OCI-LY1 (cell line): ENCODE measurements around the gene RPN2.

ENCODE experiments used
- H2AFZ ChIP-seq: fragments of 200-600 bp; sonication (generic), shearing (Covaris generic); 2 replicates; pipeline ENCODE4 v1.6.0; 2014; ENCODE audit warnings: antibody characterized with exemption, mild to moderate bottlenecking, low read length
- H3F3A ChIP-seq: fragments of 200-600 bp; sonication (generic), shearing (Covaris generic); 2 replicates; pipeline ENCODE4 v1.6.0; 2014; ENCODE audit warnings: mild to moderate bottlenecking, antibody characterized with exemption, low read length, moderate library complexity; ENCODE audit not compliant: insufficient read depth
- H3K27ac ChIP-seq: fragments of 200-600 bp; sonication (generic); 2 replicates; pipeline ENCODE4 v1.5.1; 2014; ENCODE audit warnings: low read length, mixed run types, mild to moderate bottlenecking, low read depth; ENCODE audit not compliant: poor library complexity, severe bottlenecking
- H3K27me3 ChIP-seq: fragments of 200-600 bp; sonication (generic); 2 replicates; pipeline ENCODE4 v1.6.0; 2014; ENCODE audit warnings: antibody characterized with exemption, mild to moderate bottlenecking, low read length, moderate library complexity; ENCODE audit not compliant: insufficient read depth
- H3K36me3 ChIP-seq: fragments of 200-600 bp; sonication (generic); 2 replicates; pipeline ENCODE4 v1.6.1; 2014; ENCODE audit warnings: mild to moderate bottlenecking, antibody characterized with exemption, low read length, moderate library complexity, mixed read lengths; ENCODE audit not compliant: insufficient read depth
- H3K4me1 ChIP-seq: fragments of 200-600 bp; sonication (generic); 2 replicates; pipeline ENCODE4 v1.5.1; 2014; ENCODE audit warnings: mild to moderate bottlenecking, low read length, moderate library complexity; ENCODE audit not compliant: insufficient read depth, severe bottlenecking
- H3K4me2 ChIP-seq: fragments of 200-600 bp; sonication (generic), shearing (Covaris generic); 2 replicates; pipeline ENCODE4 v1.6.1; 2014; ENCODE audit warnings: low read length
- H3K4me3 ChIP-seq: fragments of 200-600 bp; sonication (generic); 2 replicates; pipeline ENCODE4 v1.5.1; 2014; ENCODE audit warnings: low read length, low read depth, mild to moderate bottlenecking, mixed read lengths; ENCODE audit not compliant: poor library complexity, severe bottlenecking
- H3K79me2 ChIP-seq: fragments of 200-600 bp; shearing (Covaris generic); 2 replicates; pipeline ENCODE4 v1.6.1; 2016; ENCODE audit warnings: mixed run types, low read length, mixed read lengths; ENCODE audit not compliant: insufficient read depth
- H3K9ac ChIP-seq: fragments of 200-600 bp; sonication (generic), shearing (Covaris generic); 2 replicates; pipeline ENCODE4 v1.6.1; 2014; ENCODE audit warnings: mild to moderate bottlenecking, low read length, mixed read lengths
- H3K9me2 ChIP-seq: fragments of 200-600 bp; sonication (generic), shearing (Covaris generic); 2 replicates; pipeline ENCODE4 v1.6.1; 2014; ENCODE audit warnings: low read depth, mild to moderate bottlenecking, low read length, mixed read lengths
- H3K9me3 ChIP-seq: fragments of 200-600 bp; shearing (Covaris generic); 2 replicates; pipeline ENCODE4 v1.6.1; 2014; ENCODE audit warnings: low read length, mixed read lengths
- H4K20me1 ChIP-seq: fragments of 200-600 bp; sonication (generic), shearing (Covaris generic); 2 replicates; pipeline ENCODE4 v1.6.0; 2016; ENCODE audit warnings: mild to moderate bottlenecking, low read length; ENCODE audit not compliant: insufficient read depth
- CTCF ChIP-seq: fragments of 200-600 bp; sonication (generic), shearing (Covaris generic); IDR thresholded peaks from 2 replicates; pipeline ENCODE4 v1.5.1; 2017; ENCODE audit warnings: mild to moderate bottlenecking, antibody characterized with exemption, low read length, moderate library complexity, mixed read lengths
- EZH2 ChIP-seq: fragments of 200-600 bp; sonication (generic), shearing (Covaris generic); IDR thresholded peaks from 2 replicates; pipeline ENCODE4 v1.8.0; 2017; ENCODE audit warnings: borderline replicate concordance, mixed run types, mild to moderate bottlenecking, antibody characterized with exemption, low read length, moderate library complexity, mixed read lengths

RPN2 gene

GRCh38 chr20:37209193-37209592 is 30.1 kb downstream of the RPN2 start:
- peaks cover 88% of the 10 kb centered on the region for H3K36me3 ChIP-seq
- H3K4me1 ChIP-seq = no peaks in the 10 kb centered on the region
- H3K4me2 ChIP-seq = no peak overlapping the region
- H2AFZ ChIP-seq = no peak overlapping the region
- H3K79me2 ChIP-seq = no peaks in the 10 kb centered on the region
- H3K9ac ChIP-seq = no peak overlapping the region
- H3K9me3 ChIP-seq = no peaks in the 10 kb centered on the region
- H3K9me2 ChIP-seq = no peaks in the 10 kb centered on the region
- TF ChIP-seq CTCF (no peak), EZH2 (no peak)
- no peaks in the 10 kb centered on the region for H3F3A ChIP-seq
- no peaks in the 10 kb centered on the region for H4K20me1 ChIP-seq
- no peak overlapping the region for H3K27ac ChIP-seq
- H3K27me3 ChIP-seq = no peaks in the 10 kb centered on the region
- H3K4me3 ChIP-seq = no peak overlapping the region

- Histone ChIP-seq H3K9ac (no peak overlapping the region), H3K9me2 (no peaks in the 10 kb centered on the region), H3K79me2 (no peaks in the 10 kb centered on the region), H3K9me3 (no peaks in the 10 kb centered on the region), H3K27me3 (no peaks in the 10 kb centered on the region), H3F3A (no peaks in the 10 kb centered on the region), H3K27ac (no peak overlapping the region), H3K4me2 (no peak overlapping the region), H4K20me1 (no peaks in the 10 kb centered on the region), H3K4me3 (no peak overlapping the region), H3K4me1 (no peaks in the 10 kb centered on the region), H3K36me3 (peaks cover 88% of the 10 kb centered on the region), H2AFZ (no peak overlapping the region)
- TF ChIP-seq EZH2 = no peak
- no peak for TF ChIP-seq CTCF
These were observed 30.7 kb downstream of the RPN2 start for GRCh38 chr20:37209661-37210314.

- Histone ChIP-seq H3K9me2 (no peaks in the 10 kb centered on the region), H3K27ac (no peak overlapping the region), H3K4me2 (no peak overlapping the region), H3K4me3 (no peak overlapping the region), H3K9ac (no peak overlapping the region), H4K20me1 (no peaks in the 10 kb centered on the region), H2AFZ (no peak overlapping the region), H3K4me1 (no peaks in the 10 kb centered on the region), H3K27me3 (no peaks in the 10 kb centered on the region), H3K79me2 (0 out of 2 replicates have a peak, but pooled peaks cover 4% of the 10 kb centered on the region), H3K36me3 (peaks cover 92% of the 10 kb centered on the region), H3K9me3 (no peaks in the 10 kb centered on the region), H3F3A (no peaks in the 10 kb centered on the region)
- TF ChIP-seq EZH2 (no peak), CTCF (no peak)
These were observed 39.3 kb downstream of the RPN2 start for GRCh38 chr20:37218441-37218840.
